HTERT RPE-1 (cell line): ENCODE measurements around the gene KRT79.
"Not testable (repeated sequence)": the region's sequence is repeated elsewhere in the genome, so short reads cannot be mapped to it uniquely, and the experiment has no call there.

ENCODE experiments used
- in situ Hi-C: fragments of 300-500 bp; cut with MboI; formaldehyde crosslinking; loops from 4 replicates; pipeline ENCODE4 v1.14.3; 2020; ENCODE audit warnings: low sequenced_read_pairs

The KRT79 gene

DNA sequence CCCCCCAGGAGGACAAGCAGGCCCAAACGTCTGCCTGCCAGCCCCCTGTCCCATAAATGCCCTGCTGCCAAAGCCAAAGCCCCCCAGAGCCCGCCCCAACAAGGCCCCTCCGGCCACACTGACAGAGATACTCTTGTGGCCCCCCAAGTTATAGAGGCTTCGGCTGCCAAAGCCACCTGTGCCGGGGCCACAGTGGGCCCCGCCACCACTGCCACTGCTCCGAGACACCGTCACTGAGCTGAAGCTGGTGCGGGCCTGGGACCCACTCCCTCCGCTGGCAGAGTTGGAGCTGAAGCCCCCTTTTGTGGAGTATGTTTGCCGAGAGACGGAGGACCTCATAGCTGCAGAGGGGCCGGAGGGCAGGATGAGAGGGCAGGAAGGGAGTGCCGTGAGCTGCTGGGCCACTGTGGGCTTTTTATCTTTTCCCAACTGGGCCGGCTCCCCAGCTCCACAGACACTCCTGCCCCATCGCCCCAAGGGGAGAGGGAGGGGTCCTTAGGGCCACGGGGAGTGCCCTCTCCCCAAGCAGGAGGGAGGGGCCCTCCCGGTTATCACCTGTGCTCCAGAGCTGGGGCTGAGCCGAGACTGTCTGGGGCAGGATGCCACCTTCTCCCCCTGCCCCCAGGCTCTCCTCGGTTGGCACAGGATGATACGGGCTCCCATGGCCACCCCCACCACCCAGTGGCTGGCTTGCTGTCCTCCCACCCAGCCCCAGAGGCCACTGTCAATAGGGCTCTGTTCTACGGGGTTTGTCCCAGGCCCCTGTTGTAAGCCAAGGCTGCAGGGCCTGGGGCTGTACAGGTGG, at the start of gene KRT79:
Gene KRT79 (minus strand): TSS at position 390 of the 805 bp plus-strand sequence. CDS start 51 bp downstream, at position 339.
- in situ Hi-C loops = no loop called here

DNA sequence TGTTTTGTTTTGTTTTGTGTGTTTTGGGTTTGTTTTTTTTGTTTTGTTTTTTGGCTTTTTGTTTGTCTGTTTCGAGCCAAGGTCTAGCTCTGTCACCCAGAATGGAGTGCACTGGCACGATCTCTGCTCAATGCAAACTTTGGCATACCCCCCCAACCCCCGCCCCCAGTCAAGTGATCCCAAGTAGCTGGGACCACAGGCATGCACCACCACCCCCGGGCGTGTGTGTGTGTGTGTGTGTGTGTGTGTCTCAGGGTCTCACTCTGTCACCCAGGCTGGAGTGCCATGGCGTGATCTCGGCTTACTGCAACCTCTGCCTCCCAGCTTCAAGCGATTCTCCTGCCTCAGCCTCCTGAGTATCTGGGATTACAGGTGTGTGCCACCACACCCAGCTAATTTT, 46.4 kb upstream of the KRT79 start:
- in situ Hi-C loops = not testable (repeated sequence)

DNA sequence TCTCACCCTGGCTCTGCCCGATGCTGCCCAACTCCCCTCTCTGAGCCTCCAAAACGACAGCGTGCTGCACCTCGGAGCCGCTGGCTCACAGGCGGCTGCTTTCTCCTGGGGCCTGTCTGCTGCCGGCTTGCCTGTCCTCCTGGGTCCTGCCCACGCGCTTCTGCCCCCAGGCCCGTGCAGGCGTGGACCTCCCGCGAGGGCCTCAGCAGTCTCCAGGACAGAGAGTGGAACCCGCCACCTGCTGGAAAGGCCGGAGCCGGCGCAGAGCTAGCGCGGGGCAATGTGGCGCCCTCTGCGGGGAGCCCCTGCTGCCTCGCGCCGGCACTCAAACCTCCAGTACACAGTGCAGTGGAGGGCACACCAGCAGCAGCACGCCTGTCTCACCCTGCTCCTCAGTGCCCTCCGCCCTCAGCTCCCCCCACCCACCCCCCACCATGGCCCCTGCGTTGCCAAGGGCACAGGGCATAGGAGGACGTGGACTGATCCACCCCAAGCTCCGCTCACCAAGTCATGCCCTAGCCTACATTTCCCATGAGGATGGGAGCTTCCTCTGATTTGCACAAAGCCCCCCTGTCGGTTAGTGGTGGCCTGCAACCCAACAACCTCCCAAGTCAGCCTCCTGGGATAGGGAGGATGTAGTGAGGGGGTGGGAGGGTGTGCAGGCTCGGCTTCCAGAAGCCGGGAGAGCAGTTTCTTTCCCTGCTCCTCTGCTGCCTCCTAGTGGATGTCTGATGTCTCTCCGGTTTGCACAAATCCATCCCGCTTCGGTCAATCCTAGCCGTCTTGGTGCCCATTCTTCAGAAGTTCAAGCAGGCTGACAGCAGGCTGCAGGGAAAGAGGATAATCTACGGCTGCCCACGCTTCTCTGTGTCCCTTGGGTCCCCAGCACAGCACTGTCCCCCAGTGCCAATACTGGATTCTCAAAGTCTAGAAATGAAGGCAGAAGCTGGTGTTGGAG, 45.6 kb upstream of the KRT79 start:
- in situ Hi-C loops = no loop called here

DNA sequence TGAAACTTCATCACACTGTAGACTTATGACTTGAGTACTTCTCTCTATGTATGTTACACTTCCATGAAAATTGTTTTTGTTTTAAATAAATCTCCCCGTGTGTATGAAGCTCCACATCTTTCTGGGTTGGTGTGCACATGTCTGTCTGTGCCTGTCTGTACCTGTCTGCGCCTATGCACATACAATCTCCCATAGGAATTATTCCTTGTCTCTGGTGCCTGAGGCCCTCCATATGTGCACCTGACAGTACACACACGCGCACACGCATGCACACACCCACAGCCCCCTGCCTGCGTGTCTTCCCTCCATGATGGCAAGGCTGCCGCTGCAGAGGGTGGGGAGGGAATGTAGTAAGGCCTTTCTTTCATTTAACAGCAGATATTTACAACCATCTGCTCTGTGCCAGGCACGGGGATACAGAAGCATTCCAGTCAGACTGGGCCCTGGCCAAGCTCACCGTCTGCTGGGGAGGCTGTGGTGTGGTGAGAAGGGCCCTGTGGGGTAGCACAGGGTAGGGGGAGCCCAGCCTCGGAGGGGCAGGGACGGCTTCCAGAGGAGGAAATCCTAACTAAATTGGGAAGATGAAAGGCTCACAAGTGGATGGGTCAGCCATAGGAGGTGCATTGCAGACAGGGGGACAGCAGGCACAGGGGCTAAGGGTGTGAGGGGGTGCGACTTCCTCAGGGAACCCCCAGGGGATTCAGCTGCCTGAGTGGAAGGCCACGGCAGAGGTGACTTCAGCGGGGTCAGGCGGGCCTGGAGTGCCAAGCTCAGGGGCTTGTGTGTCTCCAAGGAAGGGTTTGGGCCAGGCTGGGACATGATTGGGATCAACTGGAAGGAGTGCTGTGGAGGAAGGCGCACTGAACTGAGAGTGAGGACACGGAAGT, 44.6 kb upstream of the KRT79 start:
- in situ Hi-C loops = no loop called here

DNA sequence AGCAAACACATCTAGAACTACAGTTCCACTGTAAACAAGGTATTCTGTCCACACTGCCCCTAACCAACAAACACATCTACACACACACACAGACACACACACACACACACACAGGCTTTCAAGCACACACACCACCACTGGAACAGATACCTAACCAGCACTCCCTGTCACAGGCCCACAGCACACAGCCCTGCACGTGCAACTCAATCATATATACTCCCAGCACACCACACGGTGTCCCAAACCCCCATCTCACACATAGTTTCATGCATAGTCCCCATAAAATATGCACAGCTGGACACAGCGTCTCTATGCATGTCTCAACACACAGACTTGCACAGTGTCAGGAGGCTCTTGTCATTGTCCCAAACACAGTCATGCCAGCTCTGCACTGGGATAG, 43.1 kb upstream of the KRT79 start:
- in situ Hi-C loops = no loop called here

DNA sequence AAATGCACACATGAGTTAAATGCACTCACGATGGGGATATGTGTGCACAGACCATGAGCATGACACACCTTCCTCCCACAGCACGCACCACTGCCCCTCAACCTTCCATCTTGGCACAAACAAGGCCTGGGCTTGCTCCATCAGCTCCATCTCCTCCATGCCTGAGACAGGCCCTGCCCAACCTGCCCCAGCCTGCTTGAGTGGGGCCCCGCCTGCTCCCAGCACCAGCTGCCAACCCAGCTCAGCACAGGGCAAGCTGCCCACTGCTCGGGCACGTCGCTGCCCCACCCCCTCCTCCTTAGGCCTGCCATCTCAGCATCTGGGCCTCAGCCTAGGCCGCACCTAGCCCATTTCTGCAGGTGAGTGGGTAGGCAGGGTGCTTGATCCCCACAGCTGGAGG, 42.3 kb upstream of the KRT79 start:
- in situ Hi-C loops = no loop called here

DNA sequence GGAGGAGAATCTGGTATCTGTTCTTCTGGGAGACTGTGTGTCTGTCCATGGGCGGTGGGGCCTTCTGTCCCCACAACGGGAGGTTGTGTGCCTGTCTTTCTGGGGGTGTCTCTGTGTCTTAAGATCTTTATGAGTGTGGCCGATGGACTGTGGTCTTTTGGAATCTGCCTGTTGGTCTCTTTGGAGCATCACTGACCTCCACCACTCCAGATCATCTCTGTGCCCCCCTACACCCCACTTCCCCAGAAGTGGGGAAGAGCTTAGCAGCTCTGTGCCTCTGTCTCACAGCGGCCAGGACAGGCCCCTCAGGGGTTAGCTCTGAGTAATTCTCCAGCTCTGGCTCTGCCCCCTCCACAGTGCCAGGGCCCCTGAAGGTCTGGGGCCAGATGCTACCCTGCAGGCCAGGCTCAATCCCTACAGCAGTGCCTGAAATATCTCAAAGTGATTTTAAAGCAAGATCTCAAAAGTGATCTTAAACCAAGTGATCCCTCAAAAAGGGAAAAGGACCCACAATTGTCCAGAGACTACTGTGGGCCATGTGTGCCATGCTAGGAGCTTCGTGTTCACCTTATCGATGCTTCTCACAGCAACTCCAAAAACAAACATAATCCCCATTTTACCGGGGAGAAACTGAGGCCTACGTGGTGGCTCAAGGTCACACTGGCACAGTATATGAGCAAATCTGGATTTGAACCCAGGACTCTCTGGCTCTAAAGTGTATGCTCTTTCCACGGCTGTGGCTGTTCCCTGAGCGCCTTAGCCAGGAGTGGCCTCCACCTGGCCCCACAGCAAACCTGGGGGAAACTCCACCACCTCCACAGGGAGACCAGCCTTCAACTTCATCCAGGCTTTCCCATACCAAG, 40.7 kb upstream of the KRT79 start:
- in situ Hi-C loops = no loop called here

DNA sequence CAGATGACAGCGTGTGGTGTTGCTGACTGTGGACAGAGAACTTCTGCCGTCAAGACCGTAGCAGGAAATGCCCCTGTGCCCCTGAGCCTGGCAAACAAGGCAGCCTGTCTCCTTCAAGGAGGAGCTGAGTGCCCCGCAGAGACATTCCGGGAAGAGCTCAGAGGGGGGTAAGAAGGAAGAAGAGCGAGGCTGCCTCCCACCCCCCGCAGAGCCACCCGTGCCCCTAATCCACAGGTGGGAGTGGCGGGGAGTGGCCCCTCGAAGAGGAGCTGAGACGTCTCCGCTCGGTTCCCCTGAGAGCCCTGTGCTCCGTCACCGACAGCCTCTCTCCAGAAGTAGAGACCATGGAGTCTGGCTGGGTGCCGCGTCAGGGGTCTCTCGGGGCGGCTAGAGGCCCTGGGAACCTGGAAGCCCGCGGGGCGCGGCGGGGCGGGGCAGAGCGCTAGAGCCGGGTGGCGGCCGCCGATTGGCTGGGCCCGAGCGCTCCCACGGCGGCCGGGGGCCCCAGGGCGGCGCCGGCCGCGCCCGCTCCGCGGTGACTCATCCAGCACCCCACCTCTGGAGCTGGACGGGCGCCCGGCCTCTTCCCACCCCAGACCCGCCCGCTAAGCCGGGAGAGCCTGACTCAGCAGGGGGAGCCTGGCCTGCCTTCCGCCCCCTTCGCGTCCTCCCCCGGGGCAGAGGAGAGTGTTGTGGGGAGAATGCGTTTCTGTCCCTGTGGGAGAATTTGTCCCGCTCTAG, 39.9 kb upstream of the KRT79 start:
- in situ Hi-C loops = no loop called here

DNA sequence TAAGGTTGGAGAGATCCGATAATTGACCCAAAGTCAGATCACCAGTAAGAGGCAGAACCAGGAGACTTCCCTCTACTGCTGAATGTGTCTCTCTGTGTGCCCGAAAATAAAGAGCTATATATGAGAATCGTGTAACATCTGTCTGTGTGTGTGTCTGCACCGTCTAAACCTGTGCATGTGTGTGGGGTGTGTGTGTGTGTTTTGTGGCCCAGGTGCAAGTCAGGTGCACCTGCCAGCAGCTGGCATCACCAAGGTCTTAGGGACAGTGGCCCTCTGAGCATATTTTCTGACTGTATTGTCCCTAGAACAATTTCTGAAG, 39.4 kb upstream of the KRT79 start:
- in situ Hi-C loops = no loop called here

DNA sequence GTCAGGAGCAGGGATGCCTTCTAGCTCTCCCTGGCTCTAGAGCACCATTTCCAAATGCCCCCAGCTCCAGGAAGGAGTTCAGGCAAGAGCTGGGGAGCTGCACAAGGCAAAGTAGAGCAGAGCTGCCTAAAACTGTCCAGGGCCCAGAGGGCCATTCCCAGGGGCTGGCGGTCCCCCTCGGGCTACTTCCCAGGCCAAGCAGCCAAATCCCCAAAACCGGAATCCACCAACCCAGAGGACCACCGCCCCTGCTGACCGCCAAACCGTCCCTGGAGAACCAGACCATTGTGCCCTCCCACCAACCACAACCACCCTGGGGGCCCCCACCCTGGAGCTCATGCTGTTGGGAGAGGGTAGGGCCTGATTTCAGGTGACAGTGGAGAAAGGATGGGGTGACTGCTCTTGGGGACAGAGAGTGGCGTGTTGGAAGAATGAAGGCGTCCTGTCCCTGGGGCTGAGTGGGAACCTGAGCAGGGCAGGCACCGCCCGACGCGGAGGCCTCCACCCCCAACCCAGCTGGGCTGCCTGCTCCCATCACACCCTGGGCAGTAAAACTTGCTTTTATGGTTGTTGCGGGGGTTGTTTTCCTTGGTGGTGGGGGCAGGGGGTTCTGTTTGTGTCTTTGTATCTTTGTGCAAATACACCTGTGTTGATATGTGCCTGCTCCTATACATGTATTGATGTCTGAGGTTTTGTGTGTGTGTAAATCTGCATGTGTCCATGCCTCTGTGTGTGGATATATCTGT, 38.7 kb upstream of the KRT79 start:
- in situ Hi-C loops = no loop called here

DNA sequence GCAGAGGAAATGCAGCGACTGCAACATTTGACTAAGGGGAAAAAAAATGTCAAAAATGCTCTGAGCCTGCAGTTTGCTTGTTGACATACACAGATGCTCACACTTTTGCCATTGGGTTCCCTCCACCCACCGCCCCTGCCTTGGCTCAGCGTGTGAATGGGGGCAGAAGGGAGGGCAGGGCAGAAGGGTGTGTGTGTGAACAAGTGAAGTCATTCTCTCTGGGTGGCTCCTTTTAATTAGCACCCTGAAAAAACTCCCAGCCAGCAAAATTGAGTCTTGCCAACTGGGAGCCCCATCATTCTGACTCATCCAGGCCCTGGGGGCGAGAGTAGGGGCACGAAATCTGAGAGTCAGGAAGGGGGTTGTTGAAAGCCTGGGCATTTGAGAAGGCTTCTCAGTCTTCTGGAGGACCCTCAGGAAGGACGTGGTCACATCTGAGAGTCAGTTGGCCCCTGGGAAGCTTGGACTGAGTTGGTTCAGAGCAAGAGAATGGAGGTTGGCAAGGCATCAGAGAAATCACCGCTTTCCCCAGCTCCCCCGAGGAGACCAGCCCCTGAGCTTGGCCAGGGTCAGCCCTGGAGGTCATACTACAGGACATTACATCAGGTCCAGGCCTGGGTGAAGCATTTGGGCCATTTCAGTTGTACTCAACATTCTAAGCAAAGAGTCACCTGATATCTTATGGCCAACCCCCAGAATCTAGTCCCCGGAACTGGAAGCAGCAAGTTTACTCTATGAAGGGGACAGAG, 37.4 kb upstream of the KRT79 start:
- in situ Hi-C loops = no loop called here

DNA sequence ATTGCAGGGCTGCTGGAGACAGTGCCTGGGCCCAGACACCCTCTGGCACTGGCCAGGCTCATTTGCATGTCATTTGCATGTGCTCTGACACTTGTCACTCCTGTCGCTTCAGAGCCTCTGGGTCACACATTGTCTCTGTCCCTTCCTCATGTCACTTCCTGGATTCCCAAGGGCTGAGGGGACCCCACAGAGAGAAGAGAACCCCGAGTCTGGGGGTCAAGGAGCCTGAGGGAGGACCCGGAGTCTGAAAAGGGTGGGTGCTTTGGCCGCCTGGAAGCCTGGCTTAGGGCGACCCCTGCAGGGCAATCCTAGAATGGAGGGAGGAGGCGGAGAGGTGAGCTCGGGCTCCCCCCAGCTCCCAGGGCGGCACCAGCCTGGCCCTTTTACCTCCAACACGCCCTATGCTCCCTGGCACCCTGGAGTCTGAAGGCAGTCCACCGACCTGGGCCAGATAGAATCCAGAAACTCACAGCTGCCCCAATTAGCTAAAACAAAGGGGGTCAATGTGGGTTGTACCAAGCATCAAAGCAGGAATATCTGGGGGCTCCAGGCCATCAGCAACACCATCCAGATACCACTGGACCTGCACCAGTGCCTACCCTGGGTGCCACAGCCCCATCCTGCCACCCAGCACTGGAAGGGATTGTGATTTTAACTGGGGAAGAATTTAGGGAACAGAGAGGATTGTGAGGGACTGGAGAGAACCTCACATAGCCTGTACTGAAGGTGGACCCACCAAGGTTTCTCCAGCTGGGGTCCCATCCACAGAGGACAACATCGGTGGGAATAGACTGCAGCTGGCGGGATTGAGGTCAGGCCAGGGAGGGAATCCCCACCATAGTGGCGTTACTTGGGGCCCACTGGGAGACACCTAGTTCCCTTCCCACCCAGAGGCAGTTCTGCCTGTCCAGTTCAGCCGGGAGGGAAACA, 36.5 kb upstream of the KRT79 start:
- in situ Hi-C loops = no loop called here

DNA sequence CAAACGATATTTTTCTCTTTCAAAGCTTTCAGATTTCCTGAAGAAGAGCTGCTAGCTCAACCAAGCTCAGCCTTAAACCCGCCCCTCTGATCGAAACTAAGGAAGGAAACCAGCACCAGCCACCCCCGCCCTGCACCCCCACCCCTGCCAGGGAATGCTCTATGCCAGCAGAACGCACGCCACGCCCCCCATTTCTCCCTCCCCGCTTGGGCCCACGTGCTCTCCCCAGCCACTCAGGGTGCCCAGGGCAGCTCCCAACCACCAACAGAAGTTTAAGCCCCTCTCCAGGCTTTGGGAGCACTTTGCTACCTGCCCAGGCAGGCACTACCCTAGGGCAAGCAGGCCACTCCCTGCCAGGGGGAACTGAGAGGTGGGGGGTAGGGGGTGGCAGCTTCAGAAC, 33.5 kb upstream of the KRT79 start:
- in situ Hi-C loops = no loop called here

DNA sequence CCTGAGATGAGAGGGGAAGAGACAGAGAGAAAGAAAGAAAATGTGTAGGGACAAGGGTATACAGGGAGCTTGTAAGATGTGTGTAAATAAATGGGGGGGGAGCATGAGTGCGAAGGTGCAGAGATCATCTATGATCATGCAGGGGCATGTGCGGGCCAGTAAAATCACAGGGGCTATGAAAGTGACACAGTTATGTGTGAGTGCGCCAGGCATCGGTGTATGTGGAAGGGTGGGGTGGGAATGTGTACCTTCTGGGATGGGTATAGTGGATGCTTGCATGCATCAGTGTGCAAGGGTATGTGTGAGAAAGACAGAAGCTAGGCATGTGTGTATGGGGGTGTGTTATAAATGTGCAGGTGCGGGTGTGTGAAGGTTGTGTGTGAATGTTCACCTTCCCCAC, 33.0 kb upstream of the KRT79 start:
- in situ Hi-C loops = no loop called here

DNA sequence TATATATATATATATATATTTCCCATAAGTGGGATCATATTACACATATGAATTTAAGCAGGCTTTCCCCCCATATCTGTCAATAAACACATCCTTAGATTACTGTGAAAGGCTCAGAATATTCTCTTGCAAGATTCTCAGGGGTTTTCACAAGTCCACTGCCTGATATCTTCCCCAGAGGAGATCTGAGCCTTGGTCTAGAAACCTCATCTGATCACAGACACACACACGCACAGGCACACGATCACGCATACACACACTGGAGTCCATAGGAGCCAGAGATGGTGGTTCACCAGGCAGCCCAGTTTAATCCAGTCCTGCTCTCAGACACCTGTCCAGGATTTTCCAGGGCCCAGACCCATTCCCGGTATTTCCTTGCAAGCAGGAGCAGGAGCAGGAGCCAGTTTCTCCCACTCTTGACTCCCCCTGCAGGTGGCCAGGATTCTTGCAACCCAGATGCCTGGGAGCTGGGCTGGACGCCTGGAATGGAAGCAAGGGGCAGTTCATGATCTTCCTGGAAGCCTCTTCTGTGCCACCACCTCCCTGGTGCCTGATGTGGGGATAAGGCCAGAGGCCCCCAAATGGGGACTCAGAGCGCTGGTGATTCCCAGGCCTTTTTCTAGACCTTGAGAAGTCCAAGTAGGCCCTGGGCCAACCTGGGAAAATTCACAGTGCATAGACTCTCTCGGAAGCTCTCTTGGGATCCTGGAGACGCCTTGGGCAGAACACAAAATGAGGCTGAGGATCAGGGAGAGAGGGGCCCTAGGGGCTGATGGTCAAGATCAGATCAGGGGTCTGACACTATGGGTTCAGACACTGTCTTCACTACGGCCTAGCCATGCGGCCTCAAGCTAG, 31.2 kb upstream of the KRT79 start:
- in situ Hi-C loops = no loop called here

DNA sequence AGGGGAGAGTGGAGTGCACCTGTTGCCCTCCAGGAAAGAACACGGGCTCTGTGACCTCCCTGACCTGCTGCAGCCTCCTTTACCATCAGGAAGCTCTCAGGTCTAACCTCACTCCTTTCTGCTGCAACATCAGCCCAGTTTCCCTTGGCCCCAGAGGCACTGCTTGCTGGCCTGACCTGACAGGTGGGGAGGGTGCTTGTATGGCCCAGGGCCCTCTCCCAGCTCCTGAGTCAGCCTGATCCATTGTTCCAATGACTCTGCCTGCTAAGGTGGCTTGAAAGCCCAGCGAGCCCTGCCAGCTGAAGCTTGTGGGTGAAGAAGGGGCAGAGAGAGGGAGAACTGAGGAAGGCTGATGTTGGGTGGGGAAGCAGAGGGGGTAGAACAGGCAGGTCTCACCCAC, 27.9 kb upstream of the KRT79 start:
- in situ Hi-C loops = no loop called here
